Measurements from ENCODE around the gene SYNJ2.

DNA sequence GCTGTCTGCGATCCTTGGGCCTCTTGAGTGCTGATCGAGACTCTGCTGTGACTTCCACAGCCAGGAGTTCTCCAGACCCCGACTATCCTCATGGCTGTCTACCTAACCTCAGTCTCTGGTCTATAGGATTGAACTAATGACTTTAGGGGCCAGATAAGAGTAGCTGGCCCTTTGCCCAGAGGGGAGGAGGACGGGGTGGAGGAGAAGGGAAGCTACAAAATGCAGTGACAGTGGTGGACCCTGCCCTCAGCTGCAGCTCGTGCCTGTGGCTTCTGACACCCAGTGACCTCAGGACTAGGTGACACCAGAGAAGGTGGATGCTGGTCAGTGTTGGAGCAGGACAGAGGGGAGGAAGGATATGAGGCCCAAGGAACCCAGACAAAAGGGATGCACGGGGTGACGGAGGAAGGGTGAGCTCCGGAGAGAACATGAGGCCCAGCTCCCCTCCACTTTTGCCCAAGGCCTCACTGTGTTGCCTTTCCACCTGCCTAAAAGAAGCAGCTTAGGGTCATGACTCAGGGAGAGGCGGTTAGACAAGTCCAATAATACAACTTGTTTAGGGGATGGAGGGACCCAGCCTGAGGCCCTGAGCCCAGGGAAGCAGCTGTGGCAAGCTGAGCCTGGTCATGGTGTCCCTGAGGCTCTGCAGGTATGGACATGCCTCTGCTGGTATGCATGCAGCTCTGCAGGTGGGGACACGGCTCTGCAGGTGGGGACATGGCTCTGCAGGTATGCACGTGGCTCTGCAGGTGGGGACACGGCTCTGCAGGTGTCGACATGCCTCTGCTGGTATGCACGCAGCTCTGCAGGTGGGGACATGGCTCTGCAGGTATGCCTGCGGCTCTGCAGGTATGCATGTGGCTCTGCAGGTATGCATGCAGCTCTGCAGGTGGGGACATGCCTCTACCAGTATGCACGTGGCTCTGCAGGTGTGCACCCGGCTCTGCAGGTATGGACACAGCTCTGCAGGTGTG, 67.7 kb downstream of the SYNJ2 start:
- TF ChIP-seq POLR2AphosphoS5 (IDR thresholded peaks at IDR 0.05; ENCODE audit: low read depth, low read length): no peak
- TF ChIP-seq POLR2A (IDR thresholded peaks at IDR 0.05; ENCODE audit: low read depth, low read length): no peak
- TF ChIP-seq TAF1 (IDR thresholded peaks at IDR 0.05; ENCODE audit: low read depth, low read length): no peak
- no peak for TF ChIP-seq POU2F2 (IDR thresholded peaks at IDR 0.05; ENCODE audit: low read depth, low read length)
- TF ChIP-seq PAX5 (IDR thresholded peaks at IDR 0.05; ENCODE audit: insufficient read depth, low read length, severe bottlenecking): no peak
- TF ChIP-seq SPI1 (IDR thresholded peaks at IDR 0.05; ENCODE audit: low read depth, low read length): no peak

Measured in GM12891 (cell line).